ENCODE data around the gene UBE2QL1.

Gene UBE2QL1

GRCh38 chr5:6427694-6428093 lies 21.0 kb upstream of the UBE2QL1 start:
- no peaks in the 10 kb centered on the region for H3K36me3 ChIP-seq (ENCODE audit: insufficient read depth, low read length)
- H3K27ac ChIP-seq (ENCODE audit: low read depth, low read length), result no peak overlapping the region
- peaks cover 35% of the 10 kb centered on the region for H3K27me3 ChIP-seq (ENCODE audit: insufficient read depth, low read length)
- no peak overlapping the region for H3K4me3 ChIP-seq (ENCODE audit: low read depth, low read length)
- H3K4me1 ChIP-seq (ENCODE audit: control insufficient read depth, insufficient read depth, low read length, unreplicated experiment), result no peaks in the 10 kb centered on the region
- H2AFZ ChIP-seq (ENCODE audit: low read length, unreplicated experiment), result no peak overlapping the region
- H3K79me2 ChIP-seq (ENCODE audit: control insufficient read depth, insufficient read depth, low read length, unreplicated experiment), result no peaks in the 10 kb centered on the region

- no peak overlapping the region for H3K4me3 ChIP-seq (ENCODE audit: low read depth, low read length)
- no peak overlapping the region for H3K27ac ChIP-seq (ENCODE audit: low read depth, low read length)
- no peaks in the 10 kb centered on the region for H3K79me2 ChIP-seq (ENCODE audit: control insufficient read depth, insufficient read depth, low read length, unreplicated experiment)
- H3K4me1 ChIP-seq (ENCODE audit: control insufficient read depth, insufficient read depth, low read length, unreplicated experiment), result no peaks in the 10 kb centered on the region
- peaks cover 45% of the 10 kb centered on the region for H3K27me3 ChIP-seq (ENCODE audit: insufficient read depth, low read length)
- H2AFZ ChIP-seq (ENCODE audit: low read length, unreplicated experiment), result no peak overlapping the region
- H3K36me3 ChIP-seq (ENCODE audit: insufficient read depth, low read length), result no peaks in the 10 kb centered on the region
Measured at GRCh38 chr5:6430418-6431028, 18.1 kb upstream of the UBE2QL1 start.

DNA sequence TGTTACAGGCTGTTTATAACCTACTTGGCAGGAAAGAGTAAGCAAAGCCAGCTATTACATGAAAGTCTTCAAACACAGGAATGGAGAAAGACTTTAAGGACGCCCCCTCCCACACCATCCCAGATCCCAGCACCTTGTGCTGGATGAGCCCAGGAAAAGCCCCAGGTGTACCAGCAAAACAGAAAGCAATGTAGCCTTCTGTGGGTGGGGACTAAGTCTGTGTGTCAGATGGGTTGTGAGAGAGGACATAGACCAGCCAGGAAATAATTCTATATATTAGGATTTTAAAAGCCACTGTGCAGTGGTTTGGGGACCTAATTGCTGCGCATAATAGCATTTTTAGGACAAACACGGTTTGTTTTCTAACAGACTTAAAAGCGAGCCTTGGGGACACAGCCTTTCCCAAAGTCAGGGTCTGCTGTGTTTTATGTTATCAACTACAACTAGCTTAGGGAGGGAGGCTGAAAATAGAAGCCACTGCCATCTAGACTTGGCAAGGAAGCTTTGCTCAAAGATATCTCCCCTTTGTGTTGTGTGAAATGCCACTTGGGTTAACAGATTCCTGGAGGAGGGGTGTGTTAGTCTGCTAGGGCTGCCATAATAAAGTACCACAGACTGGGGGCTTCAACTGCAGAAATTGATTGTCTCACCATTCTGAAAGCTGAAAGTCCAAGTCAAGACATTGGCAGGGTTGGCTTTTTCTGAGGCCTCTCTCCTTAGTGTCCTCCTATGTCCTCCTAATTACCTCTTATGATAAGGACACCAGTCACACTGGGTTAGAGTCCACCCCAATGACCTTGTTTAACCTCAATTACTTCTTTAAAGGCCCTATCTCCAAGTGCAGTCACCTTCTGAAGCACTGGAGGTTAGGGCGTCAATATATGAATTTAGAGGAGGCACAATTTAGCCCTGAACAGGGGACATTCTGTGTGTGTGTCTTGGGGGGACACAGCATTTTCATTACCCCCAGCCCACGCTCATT lies 17.2 kb upstream of the UBE2QL1 start:
- Histone ChIP-seq H3K36me3 (ENCODE audit: insufficient read depth, low read length) (no peaks in the 10 kb centered on the region), H3K4me1 (ENCODE audit: control insufficient read depth, insufficient read depth, low read length, unreplicated experiment) (no peaks in the 10 kb centered on the region), H2AFZ (ENCODE audit: low read length, unreplicated experiment) (no peak overlapping the region), H3K27ac (ENCODE audit: low read depth, low read length) (no peak overlapping the region), H3K4me3 (ENCODE audit: low read depth, low read length) (no peak overlapping the region), H3K27me3 (ENCODE audit: insufficient read depth, low read length) (peaks cover 48% of the 10 kb centered on the region), H3K79me2 (ENCODE audit: control insufficient read depth, insufficient read depth, low read length, unreplicated experiment) (no peaks in the 10 kb centered on the region)

DNA sequence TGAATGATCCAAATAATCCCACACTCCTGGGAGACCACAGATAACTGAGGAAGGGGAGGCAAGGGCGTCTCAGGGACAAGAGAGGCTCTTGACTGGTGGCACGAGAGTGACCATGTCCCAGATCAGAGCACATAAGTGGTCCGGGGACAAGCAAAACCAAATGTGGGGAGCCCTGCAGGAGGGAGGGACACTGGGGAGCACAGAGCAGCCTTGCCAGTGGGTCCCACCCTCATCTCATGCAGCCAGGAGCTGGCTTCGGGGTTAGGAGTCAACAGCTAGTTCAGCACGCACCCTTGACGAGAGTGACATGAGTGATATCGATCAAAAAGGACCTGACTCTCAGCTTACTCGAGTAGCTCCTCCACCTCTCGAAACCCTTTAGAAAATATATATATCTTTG lies 16.5 kb upstream of the UBE2QL1 start:
- H3K4me3 ChIP-seq (ENCODE audit: low read depth, low read length), result no peak overlapping the region
- peaks cover 48% of the 10 kb centered on the region for H3K27me3 ChIP-seq (ENCODE audit: insufficient read depth, low read length)

GRCh38 chr5:6434731-6435130 lies 13.9 kb upstream of the UBE2QL1 start:
- H3K27ac ChIP-seq (ENCODE audit: low read depth, low read length), result no peak overlapping the region
- no peaks in the 10 kb centered on the region for H3K79me2 ChIP-seq (ENCODE audit: control insufficient read depth, insufficient read depth, low read length, unreplicated experiment)
- no peaks in the 10 kb centered on the region for H3K4me1 ChIP-seq (ENCODE audit: control insufficient read depth, insufficient read depth, low read length, unreplicated experiment)
- H3K36me3 ChIP-seq (ENCODE audit: insufficient read depth, low read length), result no peaks in the 10 kb centered on the region
- no peak overlapping the region for H2AFZ ChIP-seq (ENCODE audit: low read length, unreplicated experiment)
- no peak overlapping the region for H3K4me3 ChIP-seq (ENCODE audit: low read depth, low read length)
- H3K27me3 ChIP-seq (ENCODE audit: insufficient read depth, low read length), result peaks cover 54% of the 10 kb centered on the region

More for the DNA sequence above, 16.5 kb upstream of the UBE2QL1 start:
- no peak overlapping the region for H3K27ac ChIP-seq (ENCODE audit: low read depth, low read length)
- no peaks in the 10 kb centered on the region for H3K4me1 ChIP-seq (ENCODE audit: control insufficient read depth, insufficient read depth, low read length, unreplicated experiment)
- H3K36me3 ChIP-seq (ENCODE audit: insufficient read depth, low read length), result no peaks in the 10 kb centered on the region
- no peak overlapping the region for H2AFZ ChIP-seq (ENCODE audit: low read length, unreplicated experiment)
- H3K79me2 ChIP-seq (ENCODE audit: control insufficient read depth, insufficient read depth, low read length, unreplicated experiment), result no peaks in the 10 kb centered on the region

DNA sequence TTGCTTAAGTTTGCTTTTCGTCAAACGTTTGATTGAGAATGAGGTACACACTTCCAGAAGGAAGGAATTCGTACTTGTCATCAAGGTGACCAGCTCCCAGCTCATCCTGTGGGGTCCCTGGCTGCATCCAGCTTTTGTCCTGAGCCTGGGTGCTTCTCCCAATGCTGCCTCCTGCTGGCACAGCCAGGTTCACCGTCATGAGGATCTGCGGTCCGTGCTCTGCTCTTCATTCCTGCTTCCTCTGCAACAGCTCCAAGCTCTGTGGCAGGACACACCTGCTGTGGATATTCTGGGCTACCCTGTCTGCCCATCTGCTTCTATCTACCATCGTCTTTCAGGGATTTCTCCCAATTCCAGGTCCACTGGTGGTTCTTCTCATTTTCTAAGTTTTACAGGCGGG lies 13.3 kb upstream of the UBE2QL1 start:
- no peak overlapping the region for H2AFZ ChIP-seq (ENCODE audit: low read length, unreplicated experiment)
- no peaks in the 10 kb centered on the region for H3K4me1 ChIP-seq (ENCODE audit: control insufficient read depth, insufficient read depth, low read length, unreplicated experiment)
- H3K36me3 ChIP-seq (ENCODE audit: insufficient read depth, low read length), result no peaks in the 10 kb centered on the region
- peaks cover 52% of the 10 kb centered on the region for H3K27me3 ChIP-seq (ENCODE audit: insufficient read depth, low read length)
- H3K4me3 ChIP-seq (ENCODE audit: low read depth, low read length), result no peak overlapping the region
- H3K27ac ChIP-seq (ENCODE audit: low read depth, low read length), result no peak overlapping the region
- H3K79me2 ChIP-seq (ENCODE audit: control insufficient read depth, insufficient read depth, low read length, unreplicated experiment), result no peaks in the 10 kb centered on the region

- H3K4me1 ChIP-seq (ENCODE audit: control insufficient read depth, insufficient read depth, low read length, unreplicated experiment), result no peaks in the 10 kb centered on the region
- H3K27ac ChIP-seq (ENCODE audit: low read depth, low read length), result no peak overlapping the region
- H3K79me2 ChIP-seq (ENCODE audit: control insufficient read depth, insufficient read depth, low read length, unreplicated experiment), result no peaks in the 10 kb centered on the region
- no peak overlapping the region for H3K4me3 ChIP-seq (ENCODE audit: low read depth, low read length)
- H3K27me3 ChIP-seq (ENCODE audit: insufficient read depth, low read length), result peaks cover 38% of the 10 kb centered on the region
- H2AFZ ChIP-seq (ENCODE audit: low read length, unreplicated experiment), result no peak overlapping the region
- no peaks in the 10 kb centered on the region for H3K36me3 ChIP-seq (ENCODE audit: insufficient read depth, low read length)
Measured at GRCh38 chr5:6436715-6437331, 11.8 kb upstream of the UBE2QL1 start.

- Histone ChIP-seq H3K27ac (ENCODE audit: low read depth, low read length) (no peak overlapping the region), H2AFZ (ENCODE audit: low read length, unreplicated experiment) (no peak overlapping the region), H3K79me2 (ENCODE audit: control insufficient read depth, insufficient read depth, low read length, unreplicated experiment) (no peaks in the 10 kb centered on the region), H3K4me3 (ENCODE audit: low read depth, low read length) (no peak overlapping the region), H3K4me1 (ENCODE audit: control insufficient read depth, insufficient read depth, low read length, unreplicated experiment) (no peaks in the 10 kb centered on the region), H3K27me3 (ENCODE audit: insufficient read depth, low read length) (peaks cover 25% of the 10 kb centered on the region), H3K36me3 (ENCODE audit: insufficient read depth, low read length) (no peaks in the 10 kb centered on the region)
Measured at GRCh38 chr5:6439588-6440550, 8.8 kb upstream of the UBE2QL1 start.

- peaks cover 25% of the 10 kb centered on the region for H3K27me3 ChIP-seq (ENCODE audit: insufficient read depth, low read length)
- no peaks in the 10 kb centered on the region for H3K4me1 ChIP-seq (ENCODE audit: control insufficient read depth, insufficient read depth, low read length, unreplicated experiment)
- H2AFZ ChIP-seq (ENCODE audit: low read length, unreplicated experiment), result no peak overlapping the region
- no peaks in the 10 kb centered on the region for H3K79me2 ChIP-seq (ENCODE audit: control insufficient read depth, insufficient read depth, low read length, unreplicated experiment)
- no peak overlapping the region for H3K4me3 ChIP-seq (ENCODE audit: low read depth, low read length)
- no peaks in the 10 kb centered on the region for H3K36me3 ChIP-seq (ENCODE audit: insufficient read depth, low read length)
- no peak overlapping the region for H3K27ac ChIP-seq (ENCODE audit: low read depth, low read length)
Measured at GRCh38 chr5:6442333-6442732, 6.3 kb upstream of the UBE2QL1 start.

GRCh38 chr5:6443326-6443725 lies 5.3 kb upstream of the UBE2QL1 start:
- Histone ChIP-seq H3K79me2 (ENCODE audit: control insufficient read depth, insufficient read depth, low read length, unreplicated experiment) (no peaks in the 10 kb centered on the region), H3K36me3 (ENCODE audit: insufficient read depth, low read length) (no peaks in the 10 kb centered on the region), H3K27ac (ENCODE audit: low read depth, low read length) (no peak overlapping the region), H3K4me1 (ENCODE audit: control insufficient read depth, insufficient read depth, low read length, unreplicated experiment) (no peaks in the 10 kb centered on the region), H2AFZ (ENCODE audit: low read length, unreplicated experiment) (no peak overlapping the region), H3K27me3 (ENCODE audit: insufficient read depth, low read length) (peaks cover 27% of the 10 kb centered on the region), H3K4me3 (ENCODE audit: low read depth, low read length) (no peak overlapping the region)
